Large intestine (tissue), 3 donors: ENCODE measurements around the gene ME2. TPM values are rescaled to one million over a fixed set of nuclear protein-coding genes. Genes with fewer than 3 reads are reported as not detected.
A peak's percentile ranks its signal among the peaks of the same experiment; 100 is the strongest.

Source experiments
- DNase-seq, 2 donors: peaks; one replicate each; pipeline versions ENCODE4 v3.0.0 to v3.0.0-alpha.2; 2013
- H3K27ac ChIP-seq: one replicate; pipeline ENCODE4 v1.5.1; 2013; ENCODE audit warnings: low read length
- H3K27me3 ChIP-seq: 2 replicates; pipeline ENCODE4 v1.6.1; 2013; ENCODE audit warnings: low read length; ENCODE audit not compliant: control insufficient read depth, insufficient read depth
- H3K36me3 ChIP-seq: 2 replicates; pipeline ENCODE4 v1.6.1; 2013; ENCODE audit warnings: low read length; ENCODE audit not compliant: control insufficient read depth, insufficient read depth
- H3K4me1 ChIP-seq: one replicate; pipeline ENCODE4 v1.6.1; 2013; ENCODE audit warnings: low read length; ENCODE audit not compliant: control insufficient read depth, insufficient read depth
- H3K4me3 ChIP-seq: one replicate; pipeline ENCODE4 v1.5.1; 2013; ENCODE audit warnings: low read length
- H3K9me3 ChIP-seq: one replicate; pipeline ENCODE4 v1.6.1; 2013; ENCODE audit warnings: mild to moderate bottlenecking, low read depth, low read length, moderate library complexity; ENCODE audit not compliant: control insufficient read depth
- WGBS: methylation state at CpG from one replicate; pipeline ENCODE4 v1.1.5; 2013; ENCODE audit warnings: low lambda C conversion rate; ENCODE audit not compliant: insufficient coverage; 5-methylcytosine and 5-hydroxymethylcytosine counted together
- polyA plus RNA-seq: library from polyadenylated mRNA; unstranded; fragments of 120-200 nt; gene quantifications from one replicate; pipeline ENCODE4 v1.2.1, GENCODE V29; 2013

Gene ME2
- polyA plus RNA-seq, 1 donor: 50.2 TPM

DNA sequence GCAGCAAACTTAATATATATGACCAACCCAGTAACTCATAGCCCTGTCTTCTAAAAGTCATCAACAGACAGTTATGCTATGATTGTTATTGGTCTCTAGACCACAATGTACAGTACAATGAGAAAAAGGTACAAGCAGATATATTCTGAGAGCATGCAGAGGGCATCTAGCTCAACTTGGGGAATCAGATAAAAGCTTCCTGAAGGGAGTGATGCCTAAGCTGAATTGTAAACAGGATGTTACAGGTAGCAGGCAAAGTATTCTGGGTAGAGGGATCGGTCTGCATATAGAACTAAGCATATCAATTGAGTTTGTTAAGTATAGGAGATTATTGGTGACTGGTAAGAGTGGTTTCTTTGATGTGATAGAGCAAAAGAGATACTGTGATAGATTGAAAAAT is 30.3 kb downstream of the ME2 start:
- no peaks in the 10 kb centered on the region for H3K9me3 ChIP-seq
- 100% methylated on average over 1 of the region's 1 CpG for WGBS
- H3K4me3 ChIP-seq: no peak overlapping the region
- H3K36me3 ChIP-seq: peaks cover 21% of the 10 kb centered on the region
- no peaks in the 10 kb centered on the region for H3K27me3 ChIP-seq
- no peaks in the 10 kb centered on the region for H3K4me1 ChIP-seq
- H3K27ac ChIP-seq: no peak overlapping the region
- DNase-seq: no peak

DNA sequence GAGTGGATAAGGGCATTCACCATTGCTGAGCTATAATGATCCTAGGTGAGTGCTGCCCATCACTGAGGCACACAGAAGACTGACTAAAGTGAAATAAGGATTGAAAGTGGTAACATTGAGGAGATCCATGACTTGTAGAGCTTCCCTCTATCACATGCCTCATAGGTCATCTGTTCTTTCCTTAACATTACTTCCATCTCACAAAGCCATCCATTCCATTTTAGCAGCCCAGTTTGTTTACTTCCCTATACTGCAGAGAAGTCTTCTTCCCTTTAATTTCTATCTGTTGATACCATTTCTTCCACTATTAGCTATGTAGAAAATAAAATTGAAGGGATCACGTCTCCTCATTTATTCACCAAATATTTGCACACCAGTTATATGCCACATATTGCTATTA is 32.1 kb downstream of the ME2 start:
- WGBS: no CpG with 5 or more reads among the region's 1 CpG
- no peaks in the 10 kb centered on the region for H3K27me3 ChIP-seq
- DNase-seq: no peak
- H3K27ac ChIP-seq: no peak overlapping the region
- no peaks in the 10 kb centered on the region for H3K4me1 ChIP-seq
- H3K36me3 ChIP-seq: peaks cover 21% of the 10 kb centered on the region
- H3K4me3 ChIP-seq: no peak overlapping the region
- no peaks in the 10 kb centered on the region for H3K9me3 ChIP-seq

DNA sequence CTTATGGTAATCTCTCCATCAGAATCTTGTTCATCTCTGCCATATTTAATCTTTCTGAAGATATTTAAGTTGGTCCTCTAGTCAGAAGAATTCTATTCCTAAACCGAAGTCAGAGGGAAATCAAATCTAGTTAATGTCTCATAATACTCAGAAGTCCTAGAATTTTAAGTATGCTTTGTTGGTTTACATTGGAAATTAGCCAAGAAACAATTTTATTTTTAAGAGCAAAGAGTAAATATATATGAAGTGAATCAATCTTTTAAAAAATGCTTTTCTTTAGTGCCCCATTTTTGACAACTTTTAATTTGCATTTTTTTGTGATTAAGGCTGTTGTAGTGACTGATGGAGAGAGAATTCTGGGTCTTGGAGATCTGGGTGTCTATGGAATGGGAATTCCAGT is 38.1 kb downstream of the ME2 start:
- H3K9me3 ChIP-seq: no peaks in the 10 kb centered on the region
- H3K4me1 ChIP-seq: no peaks in the 10 kb centered on the region
- WGBS: 100% methylated on average over 1 of the region's 1 CpG
- no peaks in the 10 kb centered on the region for H3K27me3 ChIP-seq
- H3K4me3 ChIP-seq: no peak overlapping the region
- H3K27ac ChIP-seq: no peak overlapping the region
- peaks cover 26% of the 10 kb centered on the region for H3K36me3 ChIP-seq
- no peak for DNase-seq

DNA sequence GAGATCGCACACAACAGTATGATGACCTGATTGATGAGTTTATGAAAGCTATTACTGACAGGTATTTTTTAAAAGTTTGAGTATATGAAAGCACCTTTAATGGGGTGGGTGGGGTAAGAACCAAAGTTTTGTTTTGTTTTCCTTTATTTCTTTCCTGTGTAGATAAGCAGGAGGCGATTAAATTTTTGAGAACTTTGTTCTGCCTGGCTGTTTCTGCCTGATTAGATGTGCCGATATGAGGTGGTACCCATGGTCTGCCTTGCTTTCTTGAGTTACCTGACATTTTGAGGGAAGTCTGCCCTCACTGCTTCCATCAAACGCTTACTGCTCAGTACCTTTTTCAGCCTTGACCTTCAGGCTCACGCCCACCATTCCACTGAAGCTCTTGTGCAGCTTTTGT is 39.2 kb downstream of the ME2 start:
- no CpG with 5 or more reads among the region's 5 CpGs for WGBS
- Histone ChIP-seq H3K4me3 (no peak overlapping the region), H3K27ac (no peak overlapping the region), H3K36me3 (peaks cover 28% of the 10 kb centered on the region), H3K9me3 (no peaks in the 10 kb centered on the region), H3K4me1 (no peaks in the 10 kb centered on the region), H3K27me3 (no peaks in the 10 kb centered on the region)
- no peak for DNase-seq

DNA sequence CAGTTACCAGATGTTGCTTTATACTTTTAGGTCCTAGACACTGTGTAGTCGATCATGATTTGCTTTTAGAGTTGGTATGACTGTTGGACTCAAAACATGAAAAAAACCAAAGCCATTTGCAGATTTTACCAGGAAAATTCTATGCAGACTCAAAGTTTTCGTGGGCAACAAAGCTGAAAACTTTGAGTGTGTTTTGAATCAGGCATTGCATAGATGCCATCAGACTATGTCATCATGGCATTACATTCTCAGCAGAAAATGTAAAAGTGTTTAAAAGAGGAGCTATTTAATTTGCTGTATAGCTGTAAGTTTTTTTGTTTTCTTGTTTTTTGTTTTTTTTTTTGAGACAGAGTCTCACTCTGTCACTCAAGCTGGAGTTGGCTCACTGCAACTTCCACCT is 45.5 kb downstream of the ME2 start:
- 100% methylated on average over 1 of the region's 2 CpGs for WGBS
- peaks cover 28% of the 10 kb centered on the region for H3K36me3 ChIP-seq

DNA sequence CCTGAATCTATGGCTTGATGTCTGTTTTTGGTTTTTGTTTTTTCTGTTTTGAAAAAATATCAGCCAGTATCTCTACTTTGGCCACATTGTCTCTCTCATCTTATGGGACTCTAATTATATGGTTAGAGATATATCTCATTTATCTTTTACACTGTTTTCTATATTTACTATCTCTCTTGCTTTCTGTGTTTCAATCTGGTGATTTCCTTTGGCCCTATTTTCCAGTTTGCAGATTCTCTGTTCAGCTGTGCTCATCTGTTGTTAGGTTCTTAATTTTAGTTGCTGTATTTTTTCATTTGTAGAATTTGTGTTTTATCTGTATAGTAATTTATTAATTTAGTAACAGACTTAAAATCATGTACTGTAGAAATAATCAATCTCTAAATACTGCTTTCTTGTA is 47.6 kb downstream of the ME2 start:
- H3K4me1 ChIP-seq: no peaks in the 10 kb centered on the region
- H3K27me3 ChIP-seq: no peaks in the 10 kb centered on the region
- no peak overlapping the region for H3K27ac ChIP-seq
- no peak overlapping the region for H3K4me3 ChIP-seq
- peaks cover 25% of the 10 kb centered on the region for H3K36me3 ChIP-seq
- DNase-seq: no peak
- H3K9me3 ChIP-seq: no peaks in the 10 kb centered on the region

More for the DNA sequence above, 45.5 kb downstream of the ME2 start:
- no peaks in the 10 kb centered on the region for H3K9me3 ChIP-seq
- no peaks in the 10 kb centered on the region for H3K27me3 ChIP-seq
- H3K27ac ChIP-seq: no peak overlapping the region
- no peak overlapping the region for H3K4me3 ChIP-seq
- no peak for DNase-seq
- H3K4me1 ChIP-seq: no peaks in the 10 kb centered on the region

DNA sequence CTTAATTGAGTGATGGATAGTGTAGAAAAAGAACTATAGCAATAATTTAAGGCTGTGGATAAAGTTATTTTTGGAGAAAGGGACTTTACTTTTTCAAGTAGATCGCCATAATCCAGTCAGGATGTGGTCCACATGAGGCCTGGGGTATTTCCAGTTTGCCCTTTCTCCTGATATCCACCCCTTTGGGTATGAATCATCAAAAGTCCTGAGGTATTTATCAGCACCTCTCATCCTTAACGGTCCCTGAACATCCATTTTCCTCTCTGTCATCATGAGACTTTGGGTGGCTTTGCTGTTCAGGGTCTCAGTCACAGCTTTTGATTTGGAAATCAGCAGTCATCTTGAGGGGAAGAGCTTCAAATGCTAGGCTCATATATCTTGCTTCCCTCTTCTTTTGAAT is 49.6 kb downstream of the ME2 start:
- peaks cover 23% of the 10 kb centered on the region for H3K36me3 ChIP-seq

DNA sequence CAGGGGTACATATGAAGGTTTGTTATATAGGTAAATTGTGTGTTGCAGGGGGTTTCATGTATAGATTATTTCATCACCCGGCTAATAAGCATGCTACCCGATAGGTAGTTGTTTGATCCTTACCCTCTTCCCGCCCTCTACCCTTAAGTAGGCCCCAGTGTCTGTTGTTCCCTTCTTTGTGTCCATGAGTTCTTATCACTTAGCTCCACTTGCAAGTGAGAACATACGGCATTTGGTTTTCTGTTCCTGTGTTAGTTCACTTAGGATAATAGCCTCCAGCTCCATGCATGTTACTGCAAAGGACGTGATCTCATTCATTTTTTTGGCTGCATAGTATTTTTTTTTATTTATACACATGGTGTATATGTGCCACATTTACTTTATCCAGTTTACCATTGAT is 54.8 kb downstream of the ME2 start:
- Histone ChIP-seq H3K27me3 (no peaks in the 10 kb centered on the region), H3K36me3 (peaks cover 8% of the 10 kb centered on the region), H3K4me3 (no peak overlapping the region), H3K27ac (no peak overlapping the region), H3K4me1 (no peaks in the 10 kb centered on the region), H3K9me3 (no peaks in the 10 kb centered on the region)
- DNase-seq: peak in 1 of 2 donors; percentile 35
- WGBS: 50% methylated on average over 1 of the region's 5 CpGs

More for the DNA sequence above, 49.6 kb downstream of the ME2 start:
- H3K4me1 ChIP-seq: no peaks in the 10 kb centered on the region
- no peaks in the 10 kb centered on the region for H3K27me3 ChIP-seq
- WGBS: no CpG with 5 or more reads among the region's 2 CpGs
- no peak for DNase-seq
- H3K9me3 ChIP-seq: no peaks in the 10 kb centered on the region
- H3K4me3 ChIP-seq: no peak overlapping the region
- H3K27ac ChIP-seq: no peak overlapping the region

DNA sequence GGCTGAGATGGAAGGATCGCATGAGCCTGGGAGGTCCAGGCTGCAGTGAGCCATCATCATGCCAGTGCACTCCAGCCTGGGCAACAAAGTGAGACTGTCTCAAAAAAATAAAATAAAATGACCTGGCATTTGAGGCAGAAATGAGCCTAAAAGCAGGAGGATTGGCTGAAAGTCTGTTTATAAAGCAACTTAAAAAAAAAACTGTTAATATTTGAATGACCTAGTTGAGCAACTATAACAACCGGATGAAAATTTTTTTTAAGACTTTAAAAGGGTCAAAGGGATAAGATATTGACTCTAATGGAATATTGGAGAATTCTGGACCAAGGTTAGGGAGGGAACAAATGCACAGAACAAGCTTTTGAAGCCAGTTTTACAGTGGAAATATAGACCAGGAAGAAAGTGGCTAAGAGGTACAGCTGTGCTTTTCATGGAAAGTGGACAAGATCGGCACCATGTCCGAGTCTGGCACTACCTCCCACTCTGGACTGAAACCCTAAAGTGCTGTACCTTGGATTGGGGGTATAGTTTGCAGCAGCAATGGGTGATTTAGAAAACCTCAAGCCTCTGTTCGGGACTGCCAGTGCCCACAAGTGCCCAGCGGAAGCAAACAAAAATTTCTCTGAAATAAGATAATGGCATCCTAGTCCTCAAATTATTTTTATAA is 55.8 kb downstream of the ME2 start:
- no peak for DNase-seq
- no peaks in the 10 kb centered on the region for H3K4me1 ChIP-seq
- H3K27me3 ChIP-seq: no peaks in the 10 kb centered on the region
- no peak overlapping the region for H3K4me3 ChIP-seq
- no peak overlapping the region for H3K27ac ChIP-seq
- H3K36me3 ChIP-seq: peaks cover 5% of the 10 kb centered on the region
- no peaks in the 10 kb centered on the region for H3K9me3 ChIP-seq
- WGBS: no CpG with 5 or more reads among the region's 6 CpGs

DNA sequence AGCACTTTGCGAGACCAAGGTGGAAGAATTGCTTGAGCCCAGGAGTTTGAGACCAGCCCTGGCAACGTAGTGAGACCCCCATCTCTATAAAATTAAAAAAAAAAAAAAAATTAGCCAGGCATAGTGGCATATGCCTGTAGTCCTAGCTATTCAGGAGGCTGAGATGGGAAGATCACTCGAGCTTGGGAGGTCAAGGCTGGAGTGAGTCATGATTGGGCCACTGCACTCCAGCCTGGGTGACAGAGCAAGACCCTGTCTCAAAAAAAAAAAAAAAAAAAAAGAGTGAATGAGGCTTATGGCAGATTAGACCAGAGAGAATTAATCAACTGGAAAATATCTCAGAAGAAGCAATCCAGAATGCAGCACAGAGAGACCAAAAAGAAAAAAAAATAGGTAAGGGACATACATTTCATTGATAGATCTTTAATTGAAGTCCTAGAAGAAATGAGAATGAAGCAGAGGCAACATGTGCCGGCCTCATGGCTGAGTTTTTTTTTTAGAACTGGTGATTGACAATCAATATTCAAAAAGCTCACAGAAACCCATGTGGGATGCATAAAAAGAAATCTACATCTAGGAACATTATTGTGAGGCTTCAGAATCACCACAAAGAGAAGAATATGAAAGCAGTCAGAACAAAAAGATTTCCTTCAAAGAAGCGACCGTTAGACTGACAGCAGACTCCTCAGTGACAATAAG is 56.7 kb downstream of the ME2 start:
- Histone ChIP-seq H3K4me1 (no peaks in the 10 kb centered on the region), H3K27me3 (no peaks in the 10 kb centered on the region), H3K27ac (no peak overlapping the region), H3K4me3 (no peak overlapping the region), H3K9me3 (no peaks in the 10 kb centered on the region), H3K36me3 (peaks cover 7% of the 10 kb centered on the region)
- no peak for DNase-seq
- 92% methylated on average over 2 of the region's 6 CpGs for WGBS

DNA sequence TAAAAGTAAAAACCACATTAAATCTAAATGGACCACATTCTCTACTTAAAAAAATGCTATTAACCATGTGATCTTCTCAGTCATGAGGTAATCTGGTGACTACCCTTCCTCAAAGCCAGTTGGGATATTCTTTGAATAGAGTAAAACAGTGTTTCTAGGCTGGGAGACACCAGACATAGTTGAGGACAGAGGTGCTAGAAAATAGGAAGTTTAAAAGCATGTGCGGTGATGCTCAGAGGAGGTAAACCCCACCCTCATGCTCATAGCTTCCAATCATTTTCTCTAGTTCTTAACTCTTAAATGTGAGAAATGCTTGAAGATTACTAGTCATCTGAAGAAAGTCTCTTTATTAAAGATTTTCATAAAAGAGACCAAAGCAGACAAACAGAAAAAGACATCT is 58.3 kb downstream of the ME2 start:
- no CpG with 5 or more reads among the region's 1 CpG for WGBS
- no peak for DNase-seq
- Histone ChIP-seq H3K4me3 (no peak overlapping the region), H3K36me3 (peaks cover 5% of the 10 kb centered on the region), H3K9me3 (no peaks in the 10 kb centered on the region), H3K27ac (no peak overlapping the region), H3K27me3 (no peaks in the 10 kb centered on the region), H3K4me1 (no peaks in the 10 kb centered on the region)
